Rectal smooth muscle tissue (tissue), 1 donor: ENCODE data around the gene C9orf78.

Experiments used
- H3K27ac ChIP-seq: one replicate; pipeline ENCODE4 v1.7.0; 2013; ENCODE audit warnings: low read depth, low read length, inconsistent platforms
- H3K27me3 ChIP-seq: one replicate; pipeline ENCODE4 v1.7.0; 2013; ENCODE audit warnings: low read length; ENCODE audit not compliant: control insufficient read depth, insufficient read depth
- H3K36me3 ChIP-seq: one replicate; pipeline ENCODE4 v1.7.0; 2013; ENCODE audit warnings: low read length; ENCODE audit not compliant: control insufficient read depth, insufficient read depth
- H3K4me1 ChIP-seq: one replicate; pipeline ENCODE4 v1.7.0; 2013; ENCODE audit warnings: low read length; ENCODE audit not compliant: control insufficient read depth, insufficient read depth
- H3K4me3 ChIP-seq: one replicate; pipeline ENCODE4 v1.7.0; 2013; ENCODE audit warnings: low read length
- H3K9ac ChIP-seq: one replicate; pipeline ENCODE4 v1.7.0; 2013; ENCODE audit warnings: low read length

C9orf78 gene

DNA sequence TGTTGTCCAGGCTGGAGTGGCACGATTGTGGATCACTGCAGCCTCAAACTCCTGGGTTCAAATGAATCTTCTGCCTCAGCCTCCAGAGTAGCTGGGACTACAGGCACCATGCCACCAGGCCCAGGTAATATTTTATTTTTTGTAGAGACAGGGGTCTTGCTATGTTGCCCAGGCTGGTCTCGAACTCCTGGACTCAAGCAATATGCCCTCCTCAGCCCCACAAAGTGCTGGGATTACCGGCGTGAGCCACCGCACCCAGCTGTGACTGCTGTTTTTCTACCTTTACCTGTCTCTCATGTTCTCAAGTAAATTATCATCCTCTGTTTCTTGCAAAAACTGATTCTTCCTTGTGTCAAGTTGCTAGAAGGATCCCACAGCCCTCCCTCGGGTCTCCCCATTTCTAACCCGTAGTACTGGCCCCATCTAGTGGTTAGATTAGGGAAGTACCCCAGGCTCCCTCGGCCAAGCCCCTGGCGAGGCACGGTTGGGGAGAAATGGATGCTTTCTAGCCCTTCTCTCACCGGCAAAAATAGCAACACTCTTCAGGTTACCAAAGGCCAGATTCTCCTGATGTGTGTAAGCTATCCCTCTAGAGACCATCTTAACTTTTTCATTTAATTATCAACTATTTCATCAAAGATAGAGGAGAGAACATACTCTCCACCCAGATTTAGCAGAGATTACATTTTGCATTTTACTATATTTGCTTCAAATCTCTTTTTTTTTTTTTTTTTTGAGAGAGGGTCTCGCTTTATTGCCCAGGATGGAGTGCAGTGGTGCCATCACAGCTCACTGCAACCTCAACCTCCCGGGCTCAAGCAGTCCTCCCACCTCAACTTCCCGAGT, 51.3 kb downstream of the C9orf78 start:
- H3K27ac ChIP-seq: no peak overlapping the region
- no peak overlapping the region for H3K4me3 ChIP-seq
- H3K27me3 ChIP-seq: no peaks in the 10 kb centered on the region
- H3K4me1 ChIP-seq: no peaks in the 10 kb centered on the region
- no peak overlapping the region for H3K9ac ChIP-seq
- H3K36me3 ChIP-seq: no peaks in the 10 kb centered on the region

DNA sequence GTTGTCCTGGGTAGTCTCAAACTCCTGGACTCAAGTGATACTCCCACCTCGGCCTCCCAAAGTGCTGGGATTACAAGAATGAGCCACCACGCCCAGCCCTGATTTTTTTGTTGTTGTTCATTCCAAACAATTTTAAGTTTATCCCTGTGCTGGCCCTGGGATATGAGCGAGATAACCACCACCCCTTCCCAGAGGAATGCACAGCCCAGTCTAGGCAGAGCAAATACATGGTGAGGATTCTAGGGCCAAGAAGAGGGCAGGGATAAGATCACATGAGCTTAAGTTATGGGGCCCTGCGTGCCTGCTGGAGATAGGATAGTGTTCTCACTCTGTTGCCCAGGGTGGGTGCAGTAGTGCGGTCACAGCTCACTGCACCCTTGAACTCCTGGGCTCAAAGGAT, 53.1 kb downstream of the C9orf78 start:
- Histone ChIP-seq H3K36me3 (no peaks in the 10 kb centered on the region), H3K27me3 (no peaks in the 10 kb centered on the region), H3K4me1 (peaks cover 6% of the 10 kb centered on the region), H3K4me3 (no peak overlapping the region), H3K27ac (no peak overlapping the region), H3K9ac (no peak overlapping the region)

DNA sequence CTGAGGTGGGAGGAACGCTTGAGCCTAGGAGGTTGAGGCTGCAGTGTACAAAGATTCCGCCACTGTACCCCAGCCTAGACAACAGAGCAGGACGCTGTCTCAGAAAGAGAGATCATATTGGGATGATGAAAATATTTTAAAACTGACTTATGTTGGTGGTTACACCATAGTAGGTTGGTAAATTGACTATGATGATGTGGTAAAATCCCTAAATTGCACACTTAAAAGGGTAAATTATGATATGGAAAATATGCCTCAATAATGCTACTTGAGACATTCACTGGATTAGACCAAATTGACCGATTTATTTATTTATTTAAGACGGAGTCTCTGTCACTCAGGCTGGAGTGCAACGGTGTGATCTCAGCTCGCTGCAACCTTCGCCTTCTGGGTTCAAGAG, 53.9 kb downstream of the C9orf78 start:
- Histone ChIP-seq H3K4me3 (no peak overlapping the region), H3K27ac (no peak overlapping the region), H3K27me3 (no peaks in the 10 kb centered on the region), H3K4me1 (peaks cover 6% of the 10 kb centered on the region), H3K9ac (no peak overlapping the region), H3K36me3 (no peaks in the 10 kb centered on the region)

DNA sequence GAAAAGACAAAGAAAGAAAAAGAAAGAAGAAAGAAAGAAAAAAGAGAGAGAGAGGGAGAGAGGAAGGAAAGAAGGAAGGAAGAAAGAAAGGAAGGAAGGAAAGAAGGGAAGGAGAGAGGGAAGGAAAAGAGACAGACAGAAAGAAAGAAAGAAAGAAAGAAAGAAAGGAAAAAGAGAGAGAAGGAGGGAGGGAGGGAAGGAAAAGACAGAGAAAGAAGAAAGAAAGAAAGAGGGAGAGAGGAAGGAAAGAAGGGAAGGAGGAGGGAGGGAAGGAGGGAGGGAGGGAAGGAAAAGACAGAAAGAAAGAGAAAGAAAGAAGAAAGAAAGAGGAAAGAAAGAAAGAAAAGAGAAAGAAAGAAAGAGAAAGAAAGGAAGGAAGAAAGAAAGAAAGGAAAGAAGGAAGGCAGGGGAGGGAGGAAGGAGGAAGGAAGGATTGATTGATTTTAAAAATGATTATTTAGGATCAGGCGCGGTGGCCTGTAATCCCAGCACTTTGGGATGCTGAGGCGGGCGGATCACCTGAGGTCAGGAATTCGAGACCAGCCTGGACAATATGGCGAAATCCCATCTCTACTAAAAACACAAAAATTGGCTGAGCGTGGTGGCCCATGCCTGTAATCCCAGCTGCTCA, 55.4 kb downstream of the C9orf78 start:
- H3K4me3 ChIP-seq: no peak overlapping the region
- no peaks in the 10 kb centered on the region for H3K27me3 ChIP-seq
- H3K4me1 ChIP-seq: peaks cover 6% of the 10 kb centered on the region
- H3K9ac ChIP-seq: no peak overlapping the region
- no peaks in the 10 kb centered on the region for H3K36me3 ChIP-seq
- H3K27ac ChIP-seq: no peak overlapping the region

DNA sequence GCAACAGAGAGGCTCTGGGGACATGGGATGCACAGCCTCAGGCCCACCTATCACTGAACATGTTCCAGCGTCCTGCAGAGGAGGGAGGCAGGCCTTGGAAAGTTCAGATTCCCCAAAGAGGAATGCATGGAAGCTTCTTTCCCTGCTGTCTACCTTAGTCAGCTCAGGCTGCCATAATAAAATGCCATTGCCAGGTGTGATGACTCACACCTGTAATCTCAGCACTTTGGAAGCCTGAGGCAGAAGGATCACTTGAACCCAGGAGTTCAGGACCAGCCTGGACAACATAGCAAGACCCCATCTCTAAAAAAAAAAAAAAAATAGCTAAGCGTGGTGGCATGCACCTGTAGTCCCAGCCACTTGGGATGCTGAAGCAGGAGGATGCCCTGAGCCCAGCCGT, 56.6 kb downstream of the C9orf78 start:
- Histone ChIP-seq H3K4me3 (no peak overlapping the region), H3K27ac (no peak overlapping the region), H3K4me1 (peaks cover 6% of the 10 kb centered on the region), H3K27me3 (no peaks in the 10 kb centered on the region), H3K9ac (no peak overlapping the region), H3K36me3 (no peaks in the 10 kb centered on the region)

DNA sequence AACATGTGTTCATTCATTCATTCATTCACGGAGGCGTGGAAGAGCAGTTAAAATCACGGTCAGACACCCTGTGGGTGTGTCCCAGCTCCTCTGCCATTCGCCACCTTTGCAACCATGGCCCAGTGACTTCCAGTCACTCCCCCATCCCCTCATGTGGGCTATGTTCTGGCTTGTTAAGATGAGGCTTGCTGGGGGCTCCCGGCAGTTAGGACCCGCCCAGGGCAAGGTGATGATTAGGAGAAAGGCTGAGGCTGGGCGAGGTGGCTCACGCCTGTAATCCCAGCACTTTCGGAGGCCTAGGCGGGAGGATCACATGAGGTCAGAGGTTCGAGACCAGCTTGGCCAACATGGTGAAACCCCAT, 57.3 kb downstream of the C9orf78 start:
- no peak overlapping the region for H3K4me3 ChIP-seq
- peak overlapping the region; percentile 33 for H3K27ac ChIP-seq
- H3K9ac ChIP-seq: no peak overlapping the region

More for the DNA sequence above, 57.3 kb downstream of the C9orf78 start:
- Histone ChIP-seq H3K36me3 (no peaks in the 10 kb centered on the region), H3K4me1 (peaks cover 6% of the 10 kb centered on the region), H3K27me3 (no peaks in the 10 kb centered on the region)
